OCI-LY1 (cell line): ENCODE measurements around the gene PSD2.

Experiments
- H2AFZ ChIP-seq: fragments of 200-600 bp; sonication (generic), shearing (Covaris generic); 2 replicates; pipeline ENCODE4 v1.6.0; 2014; ENCODE audit warnings: antibody characterized with exemption, mild to moderate bottlenecking, low read length
- H3F3A ChIP-seq: fragments of 200-600 bp; sonication (generic), shearing (Covaris generic); 2 replicates; pipeline ENCODE4 v1.6.0; 2014; ENCODE audit warnings: mild to moderate bottlenecking, antibody characterized with exemption, low read length, moderate library complexity; ENCODE audit not compliant: insufficient read depth
- H3K27ac ChIP-seq: fragments of 200-600 bp; sonication (generic); 2 replicates; pipeline ENCODE4 v1.5.1; 2014; ENCODE audit warnings: low read length, mixed run types, mild to moderate bottlenecking, low read depth; ENCODE audit not compliant: poor library complexity, severe bottlenecking
- H3K27me3 ChIP-seq: fragments of 200-600 bp; sonication (generic); 2 replicates; pipeline ENCODE4 v1.6.0; 2014; ENCODE audit warnings: antibody characterized with exemption, mild to moderate bottlenecking, low read length, moderate library complexity; ENCODE audit not compliant: insufficient read depth
- H3K36me3 ChIP-seq: fragments of 200-600 bp; sonication (generic); 2 replicates; pipeline ENCODE4 v1.6.1; 2014; ENCODE audit warnings: mild to moderate bottlenecking, antibody characterized with exemption, low read length, moderate library complexity, mixed read lengths; ENCODE audit not compliant: insufficient read depth
- H3K4me1 ChIP-seq: fragments of 200-600 bp; sonication (generic); 2 replicates; pipeline ENCODE4 v1.5.1; 2014; ENCODE audit warnings: mild to moderate bottlenecking, low read length, moderate library complexity; ENCODE audit not compliant: insufficient read depth, severe bottlenecking
- H3K4me2 ChIP-seq: fragments of 200-600 bp; sonication (generic), shearing (Covaris generic); 2 replicates; pipeline ENCODE4 v1.6.1; 2014; ENCODE audit warnings: low read length
- H3K4me3 ChIP-seq: fragments of 200-600 bp; sonication (generic); 2 replicates; pipeline ENCODE4 v1.5.1; 2014; ENCODE audit warnings: low read length, low read depth, mild to moderate bottlenecking, mixed read lengths; ENCODE audit not compliant: poor library complexity, severe bottlenecking
- H3K79me2 ChIP-seq: fragments of 200-600 bp; shearing (Covaris generic); 2 replicates; pipeline ENCODE4 v1.6.1; 2016; ENCODE audit warnings: mixed run types, low read length, mixed read lengths; ENCODE audit not compliant: insufficient read depth
- H3K9ac ChIP-seq: fragments of 200-600 bp; sonication (generic), shearing (Covaris generic); 2 replicates; pipeline ENCODE4 v1.6.1; 2014; ENCODE audit warnings: mild to moderate bottlenecking, low read length, mixed read lengths
- H3K9me2 ChIP-seq: fragments of 200-600 bp; sonication (generic), shearing (Covaris generic); 2 replicates; pipeline ENCODE4 v1.6.1; 2014; ENCODE audit warnings: low read depth, mild to moderate bottlenecking, low read length, mixed read lengths
- H3K9me3 ChIP-seq: fragments of 200-600 bp; shearing (Covaris generic); 2 replicates; pipeline ENCODE4 v1.6.1; 2014; ENCODE audit warnings: low read length, mixed read lengths
- H4K20me1 ChIP-seq: fragments of 200-600 bp; sonication (generic), shearing (Covaris generic); 2 replicates; pipeline ENCODE4 v1.6.0; 2016; ENCODE audit warnings: mild to moderate bottlenecking, low read length; ENCODE audit not compliant: insufficient read depth
- CTCF ChIP-seq: fragments of 200-600 bp; sonication (generic), shearing (Covaris generic); IDR thresholded peaks from 2 replicates; pipeline ENCODE4 v1.5.1; 2017; ENCODE audit warnings: mild to moderate bottlenecking, antibody characterized with exemption, low read length, moderate library complexity, mixed read lengths
- EZH2 ChIP-seq: fragments of 200-600 bp; sonication (generic), shearing (Covaris generic); IDR thresholded peaks from 2 replicates; pipeline ENCODE4 v1.8.0; 2017; ENCODE audit warnings: borderline replicate concordance, mixed run types, mild to moderate bottlenecking, antibody characterized with exemption, low read length, moderate library complexity, mixed read lengths

The PSD2 gene

GRCh38 chr5:139768807-139769465 is 26.7 kb upstream of the PSD2 start:
- H3K4me2 ChIP-seq = no peak overlapping the region
- peaks cover 6% of the 10 kb centered on the region; the same call in 1 of the 2 replicates for H3K27me3 ChIP-seq
- H3K9ac ChIP-seq = no peak overlapping the region
- no peak overlapping the region for H3K27ac ChIP-seq
- peaks cover 4% of the 10 kb centered on the region for H3K4me1 ChIP-seq
- H4K20me1 ChIP-seq = no peaks in the 10 kb centered on the region
- H3K9me2 ChIP-seq = no peaks in the 10 kb centered on the region
- no peaks in the 10 kb centered on the region for H3K79me2 ChIP-seq
- H3K36me3 ChIP-seq = no peaks in the 10 kb centered on the region
- TF ChIP-seq EZH2 (no peak), CTCF (no peak)
- H3F3A ChIP-seq = no peaks in the 10 kb centered on the region
- H2AFZ ChIP-seq = no peak overlapping the region
- H3K4me3 ChIP-seq = no peak overlapping the region
- H3K9me3 ChIP-seq = no peaks in the 10 kb centered on the region

- TF ChIP-seq CTCF (no peak), EZH2 (no peak)
- peaks cover 6% of the 10 kb centered on the region; the same call in 1 of the 2 replicates for H3K27me3 ChIP-seq
- H3K9me2 ChIP-seq = no peaks in the 10 kb centered on the region
- H3K79me2 ChIP-seq = no peaks in the 10 kb centered on the region
- H4K20me1 ChIP-seq = no peaks in the 10 kb centered on the region
- H3K27ac ChIP-seq = no peak overlapping the region
- no peaks in the 10 kb centered on the region for H3K36me3 ChIP-seq
- no peaks in the 10 kb centered on the region for H3F3A ChIP-seq
- H3K4me1 ChIP-seq = no peaks in the 10 kb centered on the region
- no peak overlapping the region for H3K4me2 ChIP-seq
- H3K4me3 ChIP-seq = no peak overlapping the region
- H3K9me3 ChIP-seq = no peaks in the 10 kb centered on the region
- no peak overlapping the region for H3K9ac ChIP-seq
- no peak overlapping the region for H2AFZ ChIP-seq
Measured at GRCh38 chr5:139769477-139769876, 26.1 kb upstream of the PSD2 start.

DNA sequence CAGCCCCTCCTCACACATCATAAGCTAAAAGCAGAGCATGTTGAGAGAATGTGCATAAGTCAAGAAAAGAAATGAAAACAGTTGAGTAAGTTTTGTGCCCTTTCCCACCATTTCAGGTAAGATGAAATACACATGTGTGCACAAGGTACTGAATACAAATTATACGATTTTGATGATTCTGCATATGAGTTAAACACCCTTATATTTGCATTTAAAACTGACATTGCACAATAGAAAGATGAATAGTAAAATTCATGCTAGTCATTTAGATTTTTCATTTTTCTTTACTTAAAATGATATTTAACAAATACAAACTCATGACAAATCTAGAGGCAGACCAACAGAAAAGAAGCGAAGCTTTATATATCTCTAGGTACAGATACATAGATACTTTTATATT is 24.9 kb upstream of the PSD2 start:
- Histone ChIP-seq H3K4me3 (no peak overlapping the region), H2AFZ (no peak overlapping the region), H3K4me2 (no peak overlapping the region), H3K9me3 (no peaks in the 10 kb centered on the region), H3K79me2 (no peaks in the 10 kb centered on the region), H3K27me3 (peaks cover 6% of the 10 kb centered on the region; the same call in 1 of the 2 replicates), H3K27ac (no peak overlapping the region), H3K36me3 (no peaks in the 10 kb centered on the region), H3K4me1 (no peaks in the 10 kb centered on the region), H4K20me1 (no peaks in the 10 kb centered on the region), H3K9me2 (no peaks in the 10 kb centered on the region), H3K9ac (no peak overlapping the region), H3F3A (no peaks in the 10 kb centered on the region)
- TF ChIP-seq CTCF (no peak), EZH2 (no peak)
